DMS53 treated with DMSO at 0.1 percent for 48 hours (cell line): Measurements from ENCODE around the gene UGT1A7.

Experiments
- DNase-seq: peaks from one replicate; lab custom pipeline; 2025; ENCODE audit not compliant: unreplicated experiment; lab: John Stamatoyannopoulos, UW

UGT1A7 gene

GRCh38 chr2:233795735-233796171, 114.1 kb downstream of the UGT1A7 start:
- DNase-seq = no peak

DNA sequence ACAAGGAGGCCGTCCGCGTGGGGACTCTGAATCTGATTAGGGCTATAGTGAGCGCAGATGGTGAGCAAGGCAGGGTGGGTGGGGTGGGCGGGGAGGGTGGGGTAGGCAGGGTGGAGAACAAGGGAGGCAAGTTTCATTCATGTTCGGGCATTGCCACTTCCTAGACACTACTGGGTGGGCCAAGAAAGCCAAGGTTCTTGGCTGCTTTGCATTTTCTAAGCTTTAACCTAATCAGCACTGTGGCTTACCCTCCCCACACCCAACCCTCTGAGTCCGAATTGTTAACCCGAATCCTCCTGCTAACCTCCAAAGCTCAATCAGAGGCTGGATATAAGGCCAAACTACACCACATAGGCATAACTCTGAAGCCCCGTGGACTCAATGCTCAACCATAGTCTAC, 114.6 kb downstream of the UGT1A7 start:
- no peak for DNase-seq

DNA sequence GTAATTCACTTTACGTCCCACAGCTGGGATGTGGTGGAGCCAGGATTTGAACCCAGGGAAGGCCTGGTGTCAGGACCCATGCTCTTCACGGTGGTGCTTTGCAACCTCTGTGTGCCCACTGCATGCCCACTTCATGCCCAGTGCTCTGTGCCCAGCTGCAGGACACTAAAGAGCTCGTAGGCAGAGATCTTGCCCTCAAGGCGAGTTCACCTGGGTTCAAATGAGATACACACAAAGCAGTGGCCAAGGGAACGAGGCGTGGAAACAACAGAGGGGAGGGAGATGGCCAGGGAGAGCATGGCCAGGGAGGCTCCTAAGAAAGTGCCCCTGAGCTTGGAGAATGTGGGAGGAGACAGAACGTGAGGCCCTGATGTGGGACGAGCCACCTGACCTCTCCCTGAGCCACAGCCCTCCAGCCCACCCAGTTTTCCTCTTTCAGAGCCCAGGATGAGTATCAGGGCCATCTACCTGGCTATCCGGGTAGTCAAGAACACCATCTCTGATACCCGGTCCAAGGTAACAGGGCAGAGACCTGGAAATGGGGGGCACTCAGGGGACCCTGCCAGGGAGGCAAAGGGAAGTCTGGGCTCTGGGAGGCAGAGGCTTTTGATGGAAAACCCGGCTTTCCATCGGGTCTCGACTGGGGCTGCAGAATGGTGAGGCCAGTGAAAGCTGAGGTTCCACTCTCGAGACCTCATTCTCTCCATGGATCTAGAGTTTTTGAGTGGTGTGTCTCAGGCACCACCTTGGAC, 116.8 kb downstream of the UGT1A7 start:
- DNase-seq = no peak

DNA sequence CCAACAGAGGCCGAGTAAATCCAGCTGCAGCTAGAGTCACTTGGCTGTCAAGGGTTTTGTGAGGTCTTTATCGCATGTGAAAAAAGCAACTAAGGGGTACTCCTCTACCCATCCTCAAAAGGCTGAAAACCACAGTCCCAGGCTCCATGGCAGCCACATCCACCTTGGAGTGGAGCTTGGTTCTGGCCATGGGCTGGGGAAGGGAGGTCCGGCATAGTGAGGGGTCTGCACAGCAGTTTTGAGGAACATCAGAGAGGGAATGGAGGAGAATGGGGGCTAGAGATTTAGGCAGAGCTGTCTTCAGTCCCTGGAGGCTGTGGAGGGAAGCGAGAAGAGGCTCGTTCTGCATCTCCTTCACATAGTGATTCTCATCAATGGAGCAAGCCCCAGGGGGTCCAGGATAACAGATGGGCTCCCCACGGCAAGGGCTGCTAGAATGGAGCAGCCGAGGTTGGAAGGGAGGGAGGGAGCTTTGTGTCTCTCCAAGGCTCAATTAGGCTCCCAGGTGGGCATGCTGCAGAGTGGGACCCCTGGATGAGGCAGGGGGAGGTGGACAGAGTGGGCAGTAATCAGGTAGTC, 117.5 kb downstream of the UGT1A7 start:
- DNase-seq = no peak

GRCh38 chr2:233799716-233800115, 118.0 kb downstream of the UGT1A7 start:
- DNase-seq = no peak

- no peak for DNase-seq
Observed at GRCh38 chr2:233800208-233800607, 118.5 kb downstream of the UGT1A7 start.

DNA sequence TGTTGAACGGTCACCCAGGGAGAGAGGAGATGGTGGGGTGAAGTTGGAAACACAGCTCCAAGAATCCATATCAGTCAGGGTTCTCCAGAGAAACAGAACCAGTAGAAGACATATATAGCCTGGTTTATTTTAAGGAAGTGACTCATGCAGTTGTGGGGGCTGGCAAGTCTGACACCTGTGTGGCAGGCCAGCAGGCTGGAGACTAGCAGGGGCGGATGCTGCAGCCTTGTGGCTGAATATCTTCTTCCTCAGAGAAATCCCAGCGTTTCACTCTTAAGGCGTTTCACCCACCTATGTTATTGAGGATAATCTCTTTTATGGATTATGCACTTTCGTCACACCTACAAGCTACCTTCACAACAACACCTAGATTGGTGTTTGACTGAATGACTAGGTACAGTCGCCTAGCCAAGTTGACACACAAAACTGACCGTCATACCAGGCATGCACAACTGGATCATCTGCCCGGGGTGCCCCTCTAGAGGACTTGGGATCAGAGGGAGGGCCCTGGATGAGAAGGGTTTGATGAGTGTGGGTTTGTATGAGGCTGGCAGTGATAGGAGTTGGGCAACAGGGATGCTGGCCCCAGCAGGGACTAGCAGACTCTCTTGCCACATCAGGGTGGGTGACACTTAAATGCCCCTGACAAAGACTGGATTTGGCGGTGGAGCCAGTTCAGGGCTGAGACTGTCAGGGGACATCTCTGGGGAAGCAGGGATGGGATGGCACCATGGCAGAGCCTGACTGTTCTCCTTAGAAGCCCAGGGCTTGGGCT, 119.8 kb downstream of the UGT1A7 start:
- DNase-seq = no peak

GRCh38 chr2:233802132-233802815, 120.6 kb downstream of the UGT1A7 start:
- no peak for DNase-seq

DNA sequence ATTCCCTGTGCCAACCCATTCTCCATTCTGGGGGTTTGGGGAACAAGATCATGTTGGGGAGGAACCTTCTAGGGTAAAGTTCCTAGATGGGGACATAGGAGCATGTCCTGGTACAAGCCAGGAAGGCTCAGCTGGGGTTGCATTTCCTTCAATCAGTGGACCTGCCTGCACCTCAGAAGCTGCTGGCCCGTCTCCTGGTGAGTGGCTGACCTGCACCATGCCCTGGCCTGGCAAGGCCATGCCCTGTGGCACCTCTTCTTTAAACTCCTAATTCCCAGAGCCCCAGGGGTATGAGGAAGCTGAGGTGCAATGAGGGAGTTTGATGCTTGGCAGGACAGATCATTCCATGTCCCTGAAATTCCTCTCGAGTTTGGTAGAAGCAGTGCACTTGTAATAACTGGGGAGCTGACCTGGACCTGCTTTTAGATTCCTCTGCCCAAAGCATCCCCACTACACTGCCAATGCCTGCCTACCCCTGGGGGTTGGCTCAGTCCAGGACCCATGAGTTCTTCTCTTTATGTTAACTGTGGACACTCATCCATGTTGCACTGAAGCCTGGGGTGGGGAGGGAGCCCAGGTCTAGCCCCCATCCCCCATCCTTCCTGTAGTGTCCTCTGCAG, 121.7 kb downstream of the UGT1A7 start:
- DNase-seq = no peak

DNA sequence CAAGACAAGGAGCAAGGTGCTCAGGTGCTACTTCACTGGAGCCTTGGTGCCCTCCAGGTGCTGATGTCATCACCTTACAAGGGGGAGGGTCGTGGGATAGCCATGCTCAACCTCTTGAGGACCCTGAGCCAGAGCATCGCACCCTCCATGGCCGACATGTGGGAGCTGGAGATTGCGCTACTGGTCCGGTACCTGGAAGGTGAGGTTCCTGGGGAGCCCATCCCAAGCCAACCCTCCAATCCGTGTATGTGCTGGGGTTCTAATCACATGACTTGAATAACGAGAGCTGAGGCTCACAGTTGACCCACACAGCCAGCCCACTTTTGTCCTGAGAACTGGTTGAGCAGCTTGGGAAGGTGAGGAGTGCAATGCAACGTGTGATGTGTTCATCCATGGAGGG, 122.3 kb downstream of the UGT1A7 start:
- no peak for DNase-seq

GRCh38 chr2:233807215-233807865, 125.6 kb downstream of the UGT1A7 start:
- DNase-seq = no peak

DNA sequence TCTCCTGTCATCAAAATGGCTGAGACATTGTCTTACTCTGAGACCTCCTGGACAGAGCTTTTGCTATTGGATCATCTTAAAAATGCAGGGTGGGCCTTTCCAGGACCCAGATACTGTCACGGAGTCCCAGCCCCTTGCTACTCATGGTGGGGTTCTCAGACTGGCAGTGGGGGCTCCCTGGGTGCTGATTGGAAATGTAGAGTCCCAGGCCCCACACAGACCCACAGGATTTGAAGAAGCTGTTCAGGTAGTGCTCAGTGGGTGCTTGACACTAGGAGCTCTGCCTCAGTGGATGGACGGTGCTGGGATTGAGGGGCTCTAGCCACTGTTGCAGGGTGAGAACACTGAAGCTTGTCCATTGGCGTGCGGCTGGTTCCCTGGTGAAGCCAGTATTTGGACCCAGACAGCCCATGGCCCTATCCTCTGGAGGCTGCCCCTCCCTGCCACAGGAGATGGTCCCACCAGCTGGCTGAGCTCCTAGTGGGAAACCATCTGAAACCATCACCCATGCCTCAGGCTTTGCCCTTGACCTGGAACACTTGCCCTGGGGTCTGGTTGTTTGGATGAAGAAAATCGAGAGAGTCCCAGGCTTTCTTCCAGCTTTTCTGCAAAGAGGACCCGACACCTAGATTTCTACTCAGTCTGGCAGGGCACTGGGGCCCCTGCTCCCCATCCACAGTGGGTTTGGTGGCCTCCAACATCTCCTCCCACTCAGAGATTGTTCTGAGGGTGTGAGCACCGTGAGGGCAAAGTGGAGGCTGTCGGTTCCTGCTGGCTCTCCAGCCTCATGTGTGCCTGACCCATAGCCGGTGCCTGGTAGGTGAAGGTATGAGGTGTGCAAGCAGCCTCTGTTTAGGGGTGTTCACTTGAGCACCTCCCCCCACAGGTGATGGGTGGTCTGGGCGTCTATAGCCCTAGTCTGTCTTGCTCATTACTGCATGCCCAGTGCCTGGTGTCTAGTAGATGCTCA, 126.5 kb downstream of the UGT1A7 start:
- no peak for DNase-seq

- DNase-seq = no peak
Observed at GRCh38 chr2:233810385-233810784, 128.7 kb downstream of the UGT1A7 start.

GRCh38 chr2:233811087-233811486, 129.4 kb downstream of the UGT1A7 start:
- no peak for DNase-seq

- DNase-seq = no peak
Observed at GRCh38 chr2:233811732-233812131, 130.0 kb downstream of the UGT1A7 start.

DNA sequence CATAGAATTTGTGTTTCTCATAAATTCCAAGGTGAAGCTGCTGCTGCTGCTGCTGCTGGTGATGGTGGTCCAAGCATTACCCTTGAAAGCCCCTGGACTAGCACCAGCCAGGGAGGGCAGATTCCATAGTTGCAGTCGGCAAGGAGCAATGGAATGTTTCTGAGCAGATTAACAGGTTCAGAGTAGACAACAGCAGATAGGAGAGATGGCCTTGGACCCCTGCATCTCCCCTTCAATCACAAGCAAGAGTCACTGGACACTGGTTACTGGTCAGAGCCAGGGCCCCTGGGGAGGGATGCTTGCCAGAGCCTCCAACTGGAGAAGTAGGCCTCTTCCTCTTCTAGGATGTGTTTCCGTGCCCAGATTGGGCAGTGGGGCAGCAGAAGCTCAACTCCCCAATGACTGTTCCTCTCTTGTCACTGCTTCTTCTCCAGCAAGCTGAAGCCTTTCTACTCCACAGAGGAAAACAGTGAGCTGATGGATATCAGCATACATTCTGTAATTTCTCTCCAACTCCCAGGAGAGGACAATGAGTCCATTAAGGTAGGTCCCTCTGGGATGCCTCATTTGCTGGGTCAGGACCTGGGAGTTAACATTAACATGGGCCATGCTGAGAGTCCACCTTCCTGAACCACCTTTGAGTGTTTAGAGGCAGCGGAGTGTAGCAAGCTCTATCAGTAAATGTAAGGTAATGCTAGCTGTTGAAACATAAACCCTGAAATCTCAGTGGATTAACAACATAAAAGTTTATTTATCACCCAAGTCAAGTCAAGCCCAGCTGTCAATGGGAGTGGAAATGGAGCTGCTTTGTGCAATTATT, 131.7 kb downstream of the UGT1A7 start:
- no peak for DNase-seq

GRCh38 chr2:233814056-233814835, 132.5 kb downstream of the UGT1A7 start:
- DNase-seq = no peak

GRCh38 chr2:233815861-233816260, 134.2 kb downstream of the UGT1A7 start:
- no peak for DNase-seq
